ENCODE results near the gene MYO1F.
"Not testable (repeated sequence)": the region's sequence is repeated elsewhere in the genome, so short reads cannot be mapped to it uniquely, and the experiment has no call there.

The MYO1F gene

DNA sequence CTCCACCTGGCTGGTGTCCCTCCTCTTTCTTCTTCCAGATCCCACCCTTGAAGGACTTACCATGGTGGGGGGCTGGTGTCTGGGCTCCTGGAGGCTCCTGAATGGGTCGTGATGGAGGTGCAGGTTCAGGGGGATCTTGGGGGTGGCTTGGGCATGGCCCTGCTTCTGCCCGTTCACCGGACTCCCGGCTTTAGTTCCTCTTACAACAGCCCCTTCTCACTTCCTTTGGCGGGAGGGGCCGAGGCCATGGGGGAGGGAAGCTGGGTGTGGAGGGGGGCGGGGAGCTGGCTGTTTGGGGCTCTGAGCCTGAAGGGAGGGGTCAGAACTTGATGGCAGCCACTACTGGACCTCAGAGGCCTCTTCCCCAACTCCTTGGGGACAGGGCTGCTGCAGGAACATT, at the start of gene MYO1F:
TSS of gene MYO1F (minus strand) at position 196 of the 400 bp plus-strand sequence. CDS start at position 63, 133 bp downstream.
- no peak for DNase-seq (ENCODE audit: low read depth)

- DNase-seq (ENCODE audit: low read depth), result no peak
Measured at GRCh38 chr19:8626842-8627241, 49.6 kb upstream of the MYO1F start.

DNA sequence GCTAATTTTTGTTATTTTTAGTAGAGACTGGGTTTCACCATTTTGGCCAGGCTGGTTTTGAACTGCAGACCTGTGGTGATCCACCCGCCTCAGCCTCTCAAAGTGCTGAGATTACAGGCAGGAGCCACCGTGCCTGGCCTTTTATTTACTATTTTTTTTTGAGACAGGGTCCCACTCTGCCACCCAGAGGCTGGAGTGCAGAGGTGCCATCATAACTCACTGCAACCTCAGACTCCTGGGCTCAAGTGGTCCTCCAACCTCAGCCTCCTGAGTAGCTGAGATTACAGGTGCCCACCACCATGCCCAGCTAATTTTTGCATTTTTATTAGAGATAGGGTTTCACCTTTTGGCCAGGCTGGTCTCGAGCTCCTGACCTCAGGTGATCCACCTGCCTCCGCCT, 45.6 kb upstream of the MYO1F start:
- not testable (repeated sequence) for DNase-seq (ENCODE audit: low read depth)

- no peak for DNase-seq (ENCODE audit: low read depth)
Measured at GRCh38 chr19:8618751-8619150, 41.5 kb upstream of the MYO1F start.

- DNase-seq (ENCODE audit: low read depth), result no peak
Measured at GRCh38 chr19:8617984-8618383, 40.7 kb upstream of the MYO1F start.

DNA sequence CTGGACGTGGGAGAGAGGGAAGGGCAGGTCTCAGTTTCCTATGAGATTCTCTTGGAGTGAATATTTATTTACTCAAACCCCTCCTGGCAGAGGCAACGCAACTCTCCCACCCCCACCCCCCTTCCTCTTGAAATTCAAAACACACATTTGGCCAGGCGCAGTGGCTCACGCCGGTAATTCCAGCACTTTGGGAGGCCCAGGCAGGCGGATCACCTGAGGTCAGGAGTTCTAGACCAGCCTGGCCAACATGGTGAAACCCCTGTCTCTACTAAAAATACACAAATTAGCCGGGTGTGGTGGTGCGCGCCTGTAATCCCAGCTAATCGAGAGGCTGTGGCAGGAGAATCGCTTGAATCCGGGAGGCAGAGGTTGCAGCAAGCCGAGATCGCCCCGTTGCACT, 40.1 kb upstream of the MYO1F start:
- not testable (repeated sequence) for DNase-seq (ENCODE audit: low read depth)

DNA sequence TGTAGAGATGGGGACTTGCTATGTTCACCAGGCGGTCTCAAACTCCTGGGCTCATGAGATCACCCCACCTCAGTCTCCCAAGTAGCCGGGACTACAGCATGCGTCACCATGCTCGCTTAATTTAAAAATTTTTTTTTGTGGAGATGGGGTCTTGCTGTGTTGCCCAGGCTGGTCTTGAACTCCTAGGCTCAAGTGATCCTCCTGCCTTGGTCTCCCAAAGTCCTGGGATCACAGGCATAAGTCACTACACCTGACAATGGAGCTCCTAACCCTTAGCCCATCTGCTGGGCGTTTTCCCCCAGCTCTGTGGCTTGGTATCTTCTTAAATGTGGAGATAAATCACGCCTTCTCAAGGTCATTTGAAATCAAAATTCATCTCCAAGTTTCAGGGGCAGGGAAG, 39.6 kb upstream of the MYO1F start:
- no peak for DNase-seq (ENCODE audit: low read depth)

DNA sequence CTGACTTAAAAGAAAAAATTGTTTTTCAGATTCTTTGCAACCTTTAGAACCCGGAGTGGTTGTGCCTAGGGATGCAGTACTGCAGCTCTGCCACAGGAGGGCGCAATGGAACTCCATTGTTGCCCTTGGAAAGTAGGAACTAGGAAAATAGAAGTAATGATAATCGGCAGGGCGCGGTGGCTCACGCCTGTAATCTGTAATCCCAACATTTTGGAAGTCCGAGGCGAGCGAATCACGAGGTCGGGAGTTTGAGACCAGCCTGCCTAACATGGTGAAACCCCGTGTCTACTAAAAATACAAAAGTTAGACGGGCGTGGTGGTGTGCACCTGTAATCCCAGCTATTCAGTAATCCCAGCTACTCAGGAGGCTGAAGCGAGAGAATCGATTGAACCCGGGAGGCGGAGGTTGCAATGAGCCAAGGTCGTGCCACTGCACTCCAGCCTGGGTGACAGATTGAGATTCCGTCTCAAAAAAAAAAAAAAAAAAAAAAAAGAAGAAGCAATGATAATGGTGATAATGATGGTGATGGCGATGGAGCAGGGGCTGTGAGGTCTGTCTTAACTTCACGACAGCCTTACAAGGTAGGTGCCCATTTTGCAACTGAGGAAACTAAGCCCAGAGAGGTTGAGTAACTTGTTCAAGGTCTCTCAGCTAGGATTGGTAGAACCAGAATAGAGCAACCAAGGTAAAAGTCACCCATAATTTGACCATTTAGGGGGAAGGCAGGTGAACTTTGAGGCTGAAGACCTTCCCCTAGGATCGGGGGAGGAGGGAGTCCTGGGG, 38.8 kb upstream of the MYO1F start:
- DNase-seq (ENCODE audit: low read depth), result peak; percentile 49

- DNase-seq (ENCODE audit: low read depth), result no peak
Measured at GRCh38 chr19:8615024-8615423, 37.8 kb upstream of the MYO1F start.

GRCh38 chr19:8614455-8614854, 37.2 kb upstream of the MYO1F start:
- no peak for DNase-seq (ENCODE audit: low read depth)

DNA sequence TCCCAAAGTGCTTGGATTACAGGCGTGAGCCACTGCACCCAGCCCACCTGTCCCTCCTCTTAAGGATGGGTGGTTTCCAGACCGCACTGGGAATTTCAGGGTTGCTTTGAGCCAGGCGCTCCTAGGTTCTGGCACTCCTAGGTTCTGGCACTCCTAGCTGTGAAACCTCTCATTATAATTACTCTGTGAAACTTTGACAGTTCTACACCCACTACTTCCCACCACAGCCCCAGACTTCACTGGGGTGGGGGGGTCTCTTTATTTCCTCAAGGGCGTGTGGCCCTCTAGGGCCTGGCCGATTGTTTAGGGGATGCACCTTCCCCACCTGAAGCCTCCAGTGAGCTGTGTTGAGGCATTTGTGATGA, 35.5 kb upstream of the MYO1F start:
- DNase-seq (ENCODE audit: low read depth), result no peak

GRCh38 chr19:8611877-8612806, 34.9 kb upstream of the MYO1F start:
- no peak for DNase-seq (ENCODE audit: low read depth)

- DNase-seq (ENCODE audit: low read depth), result no peak
Measured at GRCh38 chr19:8611391-8611876, 34.2 kb upstream of the MYO1F start.

DNA sequence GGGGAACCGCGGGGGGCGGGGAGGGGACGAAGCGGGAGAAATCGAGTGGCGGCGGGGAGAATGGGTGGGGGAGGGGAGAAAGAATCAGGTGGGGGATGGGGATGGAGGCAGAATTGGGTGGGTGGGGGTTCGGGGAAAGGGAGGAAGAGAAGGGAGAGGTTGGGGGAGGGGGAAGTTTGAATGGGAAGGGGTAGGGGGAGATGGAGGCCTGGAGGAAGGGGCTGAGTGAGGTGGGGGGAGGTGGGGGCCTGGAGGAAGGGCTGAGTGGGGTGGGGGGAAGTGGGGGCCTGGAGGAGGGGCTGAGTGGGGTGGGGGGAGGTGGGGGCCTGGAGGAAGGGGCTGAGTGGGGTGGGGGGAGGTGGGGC, 33.7 kb upstream of the MYO1F start:
- no peak for DNase-seq (ENCODE audit: low read depth)

GRCh38 chr19:8610041-8610935, 33.0 kb upstream of the MYO1F start, which contains the start of gene ADAMTS10:
ADAMTS10 (minus strand) TSS chr19:8610715; CDS start chr19:8605710, 5,005 bp downstream.
- no peak for DNase-seq (ENCODE audit: low read depth)

DNA sequence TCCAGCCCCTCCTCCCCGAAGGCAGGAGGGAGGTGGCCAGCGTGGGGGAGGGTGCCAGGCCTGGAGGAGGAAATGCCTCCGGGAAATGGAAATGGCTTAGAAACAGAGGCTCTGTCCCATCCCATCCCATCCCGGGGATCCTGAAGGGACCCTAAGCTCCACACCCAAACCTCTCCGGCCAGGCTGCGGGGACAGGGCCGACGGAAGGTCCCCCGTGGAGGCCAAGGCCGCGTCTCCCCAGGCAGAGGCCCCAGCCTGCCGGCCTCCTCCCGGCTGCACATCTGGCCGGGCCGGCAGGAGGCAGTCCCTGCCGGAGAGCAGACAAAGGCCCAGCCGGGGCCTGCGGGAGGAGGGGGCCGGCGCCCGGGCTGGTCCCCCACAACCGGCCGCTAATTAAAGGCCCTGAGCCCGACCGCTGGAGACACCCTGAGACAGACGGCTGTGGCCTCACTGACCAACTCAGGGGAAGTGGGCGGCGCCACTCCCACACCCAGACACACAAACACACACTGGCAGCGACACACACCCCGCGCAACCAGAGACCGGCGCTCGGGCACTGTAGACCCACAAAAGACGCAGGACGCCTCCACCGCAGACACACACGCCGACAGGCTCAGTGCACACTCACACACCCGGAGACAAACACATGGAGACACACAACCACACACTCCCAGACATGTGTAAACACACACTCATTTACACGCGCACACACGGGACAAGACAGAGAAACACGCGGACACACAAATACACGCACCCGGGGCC, 32.2 kb upstream of the MYO1F start:
- DNase-seq (ENCODE audit: low read depth), result no peak

DNA sequence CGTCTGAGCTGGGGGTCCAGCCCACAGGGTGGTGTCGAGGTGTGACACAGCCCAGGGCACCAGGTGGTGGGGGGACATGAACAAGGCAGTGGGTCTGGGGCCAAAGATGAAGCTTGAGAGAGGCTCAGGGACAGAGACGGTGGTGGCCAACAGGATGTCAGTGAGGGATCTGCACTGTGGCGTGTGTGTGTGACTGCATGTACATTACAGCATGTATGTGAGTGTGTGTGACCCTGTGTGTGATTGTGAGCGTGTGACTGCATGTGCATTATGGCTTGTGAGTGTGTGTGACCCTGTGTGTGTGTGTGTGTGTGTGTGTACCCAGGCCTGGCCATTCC, 31.7 kb upstream of the MYO1F start:
- DNase-seq (ENCODE audit: low read depth), result no peak

- no peak for DNase-seq (ENCODE audit: low read depth)
Measured at GRCh38 chr19:8607386-8607785, 30.1 kb upstream of the MYO1F start.

DNA sequence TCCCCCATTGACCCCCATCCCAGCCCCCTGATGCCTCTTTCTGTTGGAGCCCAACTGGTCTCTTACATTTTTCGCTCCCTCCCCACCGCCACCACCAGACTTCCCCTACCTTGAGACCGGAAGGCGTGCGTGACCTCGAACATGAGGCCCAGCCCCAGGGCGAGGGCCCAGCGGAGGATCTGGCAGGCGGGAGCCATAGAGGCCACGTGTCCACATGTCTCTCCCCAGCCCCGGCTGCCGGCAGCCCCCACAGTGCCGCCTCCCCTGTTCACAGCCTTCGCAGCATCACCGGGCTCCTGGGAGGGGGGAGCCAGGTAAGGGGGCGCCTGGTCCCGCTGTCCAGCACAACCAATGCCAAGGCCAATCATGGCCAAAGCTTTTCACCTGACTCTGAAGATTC, 28.3 kb upstream of the MYO1F start:
- no peak for DNase-seq (ENCODE audit: low read depth)

GRCh38 chr19:8601796-8602195, 24.6 kb upstream of the MYO1F start:
- DNase-seq (ENCODE audit: low read depth), result no peak

GRCh38 chr19:8600816-8601215, 23.6 kb upstream of the MYO1F start:
- no peak for DNase-seq (ENCODE audit: low read depth)
